RWPE2 (cell line): Measurements from ENCODE around the gene GPRC5A.

Experiments used
- ATAC-seq: fragments of 200-7000 bp; cut with Tn5 transposase; 3 replicates; pipeline ENCODE4 v1.9.1; 2021; ENCODE audit warnings: low read depth
- DNase-seq: peaks from one replicate; pipeline ENCODE4 v3.0.0-alpha.2; 2020; ENCODE audit warnings: low spot score
- H3K27ac ChIP-seq: fragments of 450-650 bp; 2 replicates; pipeline ENCODE4 v1.5.1; 2017; ENCODE audit warnings: mild to moderate bottlenecking; ENCODE audit not compliant: poor library complexity, severe bottlenecking
- H3K27me3 ChIP-seq: fragments of 250-450 bp; sonication (Bioruptor Pico); 2 replicates; pipeline ENCODE4 v1.5.1; 2021; ENCODE audit warnings: mild to moderate bottlenecking, moderate library complexity; ENCODE audit not compliant: insufficient read depth, poor library complexity, severe bottlenecking
- H3K36me3 ChIP-seq: fragments of 250-450 bp; sonication (Bioruptor Pico); 2 replicates; pipeline ENCODE4 v1.5.1; 2020; ENCODE audit warnings: low read depth, mild to moderate bottlenecking, moderate library complexity
- H3K4me1 ChIP-seq: fragments of 250-450 bp; sonication (Bioruptor Pico); 2 replicates; pipeline ENCODE4 v1.5.1; 2021; ENCODE audit warnings: mild to moderate bottlenecking, moderate library complexity; ENCODE audit not compliant: insufficient read depth, poor library complexity, severe bottlenecking
- H3K4me3 ChIP-seq: fragments of 250-450 bp; sonication (Bioruptor Pico); 2 replicates; pipeline ENCODE4 v1.5.1; 2021; ENCODE audit warnings: mild to moderate bottlenecking, moderate library complexity; ENCODE audit not compliant: severe bottlenecking
- H3K9me3 ChIP-seq: fragments of 250-450 bp; sonication (Bioruptor Pico); 2 replicates; pipeline ENCODE4 v1.5.1; 2021; ENCODE audit warnings: mild to moderate bottlenecking, moderate library complexity; ENCODE audit not compliant: severe bottlenecking
- TF ChIP-seq, protein P1 (sequence below): fragments of 450-650 bp; IDR thresholded peaks from one replicate; pipeline ENCODE4 v1.5.1; 2017; ENCODE audit warnings: mild to moderate bottlenecking, moderate library complexity; ENCODE audit not compliant: poor library complexity, severe bottlenecking

Gene GPRC5A

DNA sequence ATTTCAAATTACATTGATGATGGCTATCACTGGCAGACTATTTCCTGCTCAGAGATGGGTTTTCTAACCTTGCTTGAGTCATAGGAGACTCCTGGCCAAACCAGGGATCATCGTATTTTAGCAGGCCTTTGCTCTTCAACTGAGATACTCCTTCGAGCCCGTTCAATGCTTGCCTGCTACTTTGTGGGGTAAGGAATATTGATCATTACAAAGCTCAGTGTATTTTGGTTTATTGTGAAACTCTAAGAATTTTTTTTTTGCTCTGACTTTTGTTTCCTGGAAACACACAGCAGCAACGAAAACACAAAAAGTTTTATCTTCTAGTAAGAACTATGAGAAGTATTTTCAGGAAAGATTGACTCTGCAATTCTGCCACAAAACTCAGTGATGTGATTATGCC is 56.5 kb downstream of the GPRC5A start:
- TF ChIP-seq, protein P1, sequence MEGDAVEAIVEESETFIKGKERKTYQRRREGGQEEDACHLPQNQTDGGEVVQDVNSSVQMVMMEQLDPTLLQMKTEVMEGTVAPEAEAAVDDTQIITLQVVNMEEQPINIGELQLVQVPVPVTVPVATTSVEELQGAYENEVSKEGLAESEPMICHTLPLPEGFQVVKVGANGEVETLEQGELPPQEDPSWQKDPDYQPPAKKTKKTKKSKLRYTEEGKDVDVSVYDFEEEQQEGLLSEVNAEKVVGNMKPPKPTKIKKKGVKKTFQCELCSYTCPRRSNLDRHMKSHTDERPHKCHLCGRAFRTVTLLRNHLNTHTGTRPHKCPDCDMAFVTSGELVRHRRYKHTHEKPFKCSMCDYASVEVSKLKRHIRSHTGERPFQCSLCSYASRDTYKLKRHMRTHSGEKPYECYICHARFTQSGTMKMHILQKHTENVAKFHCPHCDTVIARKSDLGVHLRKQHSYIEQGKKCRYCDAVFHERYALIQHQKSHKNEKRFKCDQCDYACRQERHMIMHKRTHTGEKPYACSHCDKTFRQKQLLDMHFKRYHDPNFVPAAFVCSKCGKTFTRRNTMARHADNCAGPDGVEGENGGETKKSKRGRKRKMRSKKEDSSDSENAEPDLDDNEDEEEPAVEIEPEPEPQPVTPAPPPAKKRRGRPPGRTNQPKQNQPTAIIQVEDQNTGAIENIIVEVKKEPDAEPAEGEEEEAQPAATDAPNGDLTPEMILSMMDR, result no peak
- Histone ChIP-seq H3K36me3 (no peaks in the 10 kb centered on the region), H3K4me3 (no peak overlapping the region), H3K9me3 (no peaks in the 10 kb centered on the region), H3K4me1 (no peaks in the 10 kb centered on the region), H3K27ac (no peak overlapping the region), H3K27me3 (no peaks in the 10 kb centered on the region)
- DNase-seq, result no peak
- no peak for ATAC-seq

DNA sequence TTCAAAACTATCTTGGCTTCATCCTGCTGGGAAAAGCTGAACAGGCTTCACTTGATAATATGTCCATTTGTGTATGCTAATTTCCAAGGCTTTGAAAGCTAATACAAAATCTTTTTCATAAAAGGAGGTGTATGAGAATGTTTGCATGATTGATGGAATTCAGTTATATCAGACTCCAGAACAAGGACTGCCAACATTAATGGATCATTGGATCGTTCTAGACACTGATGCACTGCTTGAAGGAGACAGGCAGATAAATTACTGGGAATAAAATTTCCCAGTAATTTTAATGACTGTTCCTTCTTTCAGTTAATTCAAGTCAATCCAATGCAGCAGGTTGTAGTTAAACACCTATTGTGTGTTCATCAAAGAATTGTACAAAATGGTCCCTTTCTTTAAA is 60.1 kb downstream of the GPRC5A start:
- H3K27me3 ChIP-seq, result no peaks in the 10 kb centered on the region
- H3K4me3 ChIP-seq, result no peak overlapping the region
- DNase-seq, result no peak
- H3K9me3 ChIP-seq, result no peaks in the 10 kb centered on the region
- no peaks in the 10 kb centered on the region for H3K4me1 ChIP-seq
- H3K36me3 ChIP-seq, result no peaks in the 10 kb centered on the region
- ATAC-seq, result no peak
- TF ChIP-seq, protein P1, result no peak
- no peak overlapping the region for H3K27ac ChIP-seq

DNA sequence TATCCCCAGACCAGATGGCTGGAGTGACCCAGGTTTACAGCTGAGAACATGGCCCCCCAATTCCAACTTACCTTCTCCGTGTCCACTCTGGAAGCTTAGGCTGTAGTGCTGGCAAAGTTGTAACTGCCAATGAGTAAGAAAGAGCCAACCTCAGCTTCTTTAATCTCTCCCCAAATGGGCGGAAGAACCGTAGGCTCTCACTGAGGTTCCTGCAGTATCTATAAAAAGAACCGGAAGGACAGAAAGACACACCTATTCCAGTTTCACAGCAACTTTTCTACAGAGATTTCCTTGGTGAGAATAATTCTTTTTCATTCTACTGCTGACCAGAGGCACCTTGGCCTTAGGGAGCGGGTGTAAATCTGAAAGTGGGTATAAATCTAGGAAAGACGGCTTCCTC is 60.7 kb downstream of the GPRC5A start, which contains the start of gene GPRC5D:
Gene GPRC5D (minus strand): TSS at position 135 of the 400 bp plus-strand sequence. CDS start 1,786 bp downstream, outside the sequence.
- DNase-seq (no peak), ATAC-seq (no peak)
- Histone ChIP-seq H3K9me3 (no peaks in the 10 kb centered on the region), H3K36me3 (no peaks in the 10 kb centered on the region), H3K4me1 (no peaks in the 10 kb centered on the region), H3K4me3 (no peak within 1 kb of the TSS), H3K27ac (no peak within 1 kb of the TSS), H3K27me3 (no peaks in the 10 kb centered on the region)
- TF ChIP-seq, protein P1, result no peak

DNA sequence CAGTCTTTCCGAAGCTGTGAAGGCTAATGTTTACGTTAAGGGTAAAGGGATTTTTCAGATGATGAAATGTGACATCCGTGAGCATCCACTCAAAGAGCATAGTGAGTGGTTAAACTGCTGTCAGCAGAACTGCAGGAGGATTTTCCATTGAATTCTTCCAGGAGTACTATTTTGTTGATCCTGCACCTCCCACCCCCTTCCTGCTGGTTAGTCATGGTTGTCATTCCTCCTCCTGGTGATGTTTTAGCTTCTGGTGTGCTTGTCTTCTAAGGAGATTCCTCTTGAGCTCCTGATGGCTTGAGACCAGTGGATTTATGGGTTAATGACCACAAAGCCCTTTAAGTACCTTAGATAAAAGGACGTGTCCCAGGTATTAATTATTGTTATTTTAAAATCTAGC is 63.0 kb downstream of the GPRC5A start:
- ATAC-seq (no peak), DNase-seq (no peak)
- Histone ChIP-seq H3K36me3 (no peaks in the 10 kb centered on the region), H3K27ac (no peak overlapping the region), H3K4me1 (no peaks in the 10 kb centered on the region), H3K4me3 (no peak overlapping the region), H3K9me3 (no peaks in the 10 kb centered on the region), H3K27me3 (no peaks in the 10 kb centered on the region)
- TF ChIP-seq, protein P1, result no peak

DNA sequence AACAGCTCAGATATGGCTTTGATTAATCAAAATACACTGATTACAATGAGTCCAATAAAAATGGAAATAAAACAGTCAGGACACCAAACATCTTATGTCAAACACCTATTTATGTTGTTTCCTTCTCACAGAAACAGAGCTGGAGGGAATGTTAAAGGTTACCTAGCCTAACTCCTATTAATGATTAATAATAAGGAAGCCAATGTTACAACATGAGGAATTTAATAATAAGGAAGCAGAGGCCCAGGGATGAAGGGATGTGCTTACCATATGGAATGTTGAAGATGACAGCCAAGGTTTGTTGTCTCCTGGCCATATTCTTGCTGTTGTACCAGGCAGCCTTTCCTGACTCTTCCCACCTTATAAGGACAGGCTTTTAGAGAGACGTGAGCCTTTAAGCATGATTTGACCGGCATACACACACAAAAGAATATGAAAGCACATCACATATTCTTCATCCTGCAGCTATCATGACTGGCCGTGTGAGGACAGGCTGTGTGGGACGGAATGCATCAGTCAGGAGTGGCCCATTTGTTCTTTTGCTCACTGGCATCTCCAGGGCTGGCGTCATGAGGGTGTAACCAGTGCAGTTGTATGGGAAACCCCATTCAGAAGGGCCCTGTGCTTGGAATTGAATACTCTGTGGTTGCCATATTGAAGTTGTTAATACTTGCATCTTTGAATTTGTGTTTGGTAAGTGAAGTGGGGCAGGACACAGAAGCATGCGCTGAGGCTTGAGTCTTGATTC is 63.7 kb downstream of the GPRC5A start:
- DNase-seq (no peak), ATAC-seq (no peak)
- H3K27ac ChIP-seq, result no peak overlapping the region
- no peaks in the 10 kb centered on the region for H3K27me3 ChIP-seq
- H3K4me3 ChIP-seq, result no peak overlapping the region
- H3K9me3 ChIP-seq, result no peaks in the 10 kb centered on the region
- no peaks in the 10 kb centered on the region for H3K4me1 ChIP-seq
- TF ChIP-seq, protein P1, result no peak
- no peaks in the 10 kb centered on the region for H3K36me3 ChIP-seq
